Measurements from ENCODE around the gene PHF12. TPM values are rescaled to one million over a fixed set of nuclear protein-coding genes. Genes with fewer than 3 reads are reported as not detected.

Gene PHF12
- total RNA-seq, 1 experiment from 2014 or later, result 37.6 TPM

- Mint-ChIP-seq H3K4me3 (ENCODE audit: unreplicated experiment) (no peak overlapping the region), H3K27ac (ENCODE audit: low read depth, unreplicated experiment) (no peak overlapping the region), H3K4me1 (ENCODE audit: insufficient read depth, unreplicated experiment) (no peaks in the 10 kb centered on the region), H3K36me3 (ENCODE audit: insufficient read depth, unreplicated experiment) (no peaks in the 10 kb centered on the region), H3K9me3 (ENCODE audit: unreplicated experiment) (no peaks in the 10 kb centered on the region), H3K27me3 (ENCODE audit: insufficient read depth, unreplicated experiment) (no peaks in the 10 kb centered on the region)
- POLR2A ChIA-PET, result no interaction called here
- CTCF ChIA-PET, result interaction anchor here (0.6 to 2.9 kb wide), 6 partner anchors 20 to 198 kb away, joined by 3 to 12 read pairs (median 4); no protein-coding TSS in a partner anchor
- DNase-seq (ENCODE audit: unreplicated experiment), result no peak
- no peak for TF ChIP-seq CTCF (IDR thresholded peaks at IDR 0.05; ENCODE audit: unreplicated experiment)
- no TSS peak for BruUV-seq (replicated peaks)
- intact Hi-C loops (cut with micrococcal nuclease), result no loop called here
Observed at GRCh38 chr17:28982131-28982793, 30.9 kb upstream of the PHF12 start.

DNA sequence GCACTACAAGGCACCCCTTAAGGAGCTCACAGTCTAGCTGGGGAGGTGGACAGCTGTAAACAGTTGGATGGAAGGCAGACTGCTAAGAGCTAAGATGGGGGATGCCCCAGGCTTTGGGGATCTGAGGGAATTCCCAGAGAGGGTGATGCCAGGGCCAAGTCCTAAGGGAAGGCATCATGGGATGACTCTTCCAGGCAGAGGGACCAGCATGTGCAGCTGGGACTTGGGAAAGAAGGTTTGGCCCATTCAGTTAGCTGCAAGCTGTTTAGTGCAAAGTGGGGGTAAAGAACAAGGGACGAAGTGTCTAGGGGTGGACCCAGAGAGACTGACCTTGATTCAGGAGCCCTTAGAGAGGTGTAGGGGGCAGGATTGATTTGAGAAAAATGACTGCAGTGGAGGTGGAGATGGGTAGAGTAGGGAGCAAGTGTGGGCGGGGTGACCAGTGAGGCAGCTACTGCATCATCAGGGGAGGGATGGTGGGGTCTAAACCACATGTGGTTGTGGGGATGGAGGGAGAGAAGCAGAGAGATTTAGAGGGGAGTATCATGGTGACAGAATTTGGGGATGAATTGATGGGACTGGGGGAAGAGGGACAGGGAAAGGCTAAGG lies 27.1 kb upstream of the PHF12 start:
- H3K4me1 Mint-ChIP-seq (ENCODE audit: insufficient read depth, unreplicated experiment), result no peaks in the 10 kb centered on the region
- BruUV-seq (replicated peaks), result no TSS peak
- no peaks in the 10 kb centered on the region for H3K36me3 Mint-ChIP-seq (ENCODE audit: insufficient read depth, unreplicated experiment)
- intact Hi-C loops (cut with micrococcal nuclease), result no loop called here
- ChIA-PET CTCF (interaction anchor here (0.7 kb wide), 1 partner anchor 15 kb away, joined by 3 read pairs; no protein-coding TSS in a partner anchor), POLR2A (no interaction called here)
- no peaks in the 10 kb centered on the region for H3K9me3 Mint-ChIP-seq (ENCODE audit: unreplicated experiment)
- H3K4me3 Mint-ChIP-seq (ENCODE audit: unreplicated experiment), result no peak overlapping the region
- no peak overlapping the region for H3K27ac Mint-ChIP-seq (ENCODE audit: low read depth, unreplicated experiment)
- TF ChIP-seq CTCF (IDR thresholded peaks at IDR 0.05; ENCODE audit: unreplicated experiment), result no peak
- no peak for DNase-seq (ENCODE audit: unreplicated experiment)
- peaks cover 11% of the 10 kb centered on the region for H3K27me3 Mint-ChIP-seq (ENCODE audit: insufficient read depth, unreplicated experiment)

- CTCF ChIA-PET, result interaction anchor here (0.7 kb wide), 1 partner anchor 14 kb away, joined by 3 read pairs; no protein-coding TSS in a partner anchor
- Mint-ChIP-seq H3K36me3 (ENCODE audit: insufficient read depth, unreplicated experiment) (no peaks in the 10 kb centered on the region), H3K27ac (ENCODE audit: low read depth, unreplicated experiment) (no peak overlapping the region), H3K4me3 (ENCODE audit: unreplicated experiment) (no peak overlapping the region), H3K9me3 (ENCODE audit: unreplicated experiment) (no peaks in the 10 kb centered on the region), H3K27me3 (ENCODE audit: insufficient read depth, unreplicated experiment) (peaks cover 16% of the 10 kb centered on the region), H3K4me1 (ENCODE audit: insufficient read depth, unreplicated experiment) (no peaks in the 10 kb centered on the region)
- no TSS peak for BruUV-seq (replicated peaks)
- intact Hi-C loops (cut with micrococcal nuclease), result no loop called here
- POLR2A ChIA-PET, result no interaction called here
- no peak for DNase-seq (ENCODE audit: unreplicated experiment)
- TF ChIP-seq CTCF (IDR thresholded peaks at IDR 0.05; ENCODE audit: unreplicated experiment), result no peak
Observed at GRCh38 chr17:28977659-28978355, 26.5 kb upstream of the PHF12 start.

GRCh38 chr17:28975646-28976045 lies 24.3 kb upstream of the PHF12 start:
- peaks cover 37% of the 10 kb centered on the region for H3K27me3 Mint-ChIP-seq (ENCODE audit: insufficient read depth, unreplicated experiment)

More at GRCh38 chr17:28975646-28976045, 24.3 kb upstream of the PHF12 start:
- TF ChIP-seq CTCF (IDR thresholded peaks at IDR 0.05; ENCODE audit: unreplicated experiment), result no peak
- no peaks in the 10 kb centered on the region for H3K4me1 Mint-ChIP-seq (ENCODE audit: insufficient read depth, unreplicated experiment)
- H3K9me3 Mint-ChIP-seq (ENCODE audit: unreplicated experiment), result no peaks in the 10 kb centered on the region
- no peak overlapping the region for H3K4me3 Mint-ChIP-seq (ENCODE audit: unreplicated experiment)
- no peak overlapping the region for H3K27ac Mint-ChIP-seq (ENCODE audit: low read depth, unreplicated experiment)
- DNase-seq (ENCODE audit: unreplicated experiment), result no peak
- CTCF ChIA-PET, result interaction anchor here (1.3 kb wide), 1 partner anchor 12 kb away, joined by 4 read pairs; no protein-coding TSS in a partner anchor
- BruUV-seq (replicated peaks), result no TSS peak
- POLR2A ChIA-PET, result no interaction called here
- H3K36me3 Mint-ChIP-seq (ENCODE audit: insufficient read depth, unreplicated experiment), result no peaks in the 10 kb centered on the region
- intact Hi-C loops (cut with micrococcal nuclease), result no loop called here

Measured in MCF 10A (cell line).